ENCODE measurements around the gene SAG.

DNA sequence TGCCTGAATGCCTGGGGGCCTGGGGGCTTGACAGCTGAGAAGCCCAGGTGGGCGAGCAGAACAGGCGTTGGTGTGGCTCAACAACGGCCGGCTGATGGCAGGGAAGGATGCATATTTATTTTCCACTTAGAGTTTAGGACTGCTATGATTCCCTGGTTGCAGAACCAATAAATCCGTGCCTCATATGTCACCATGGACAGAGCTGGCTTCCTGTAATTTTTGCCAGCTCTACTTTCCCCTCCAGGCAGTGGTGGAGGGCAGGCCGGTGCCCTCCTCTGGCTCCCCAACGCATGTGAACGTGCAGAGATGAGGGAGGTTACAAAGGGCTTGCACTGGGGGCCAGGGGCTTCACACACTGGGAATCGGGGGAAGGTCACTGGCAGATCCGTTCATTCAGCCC is 18.2 kb downstream of the SAG start:
- TF ChIP-seq EP300 (IDR thresholded peaks at IDR 0.05; ENCODE audit: low read depth) (no peak), POLR2A (IDR thresholded peaks at IDR 0.05) (no peak)
- TF ChIP-seq, protein P1, sequence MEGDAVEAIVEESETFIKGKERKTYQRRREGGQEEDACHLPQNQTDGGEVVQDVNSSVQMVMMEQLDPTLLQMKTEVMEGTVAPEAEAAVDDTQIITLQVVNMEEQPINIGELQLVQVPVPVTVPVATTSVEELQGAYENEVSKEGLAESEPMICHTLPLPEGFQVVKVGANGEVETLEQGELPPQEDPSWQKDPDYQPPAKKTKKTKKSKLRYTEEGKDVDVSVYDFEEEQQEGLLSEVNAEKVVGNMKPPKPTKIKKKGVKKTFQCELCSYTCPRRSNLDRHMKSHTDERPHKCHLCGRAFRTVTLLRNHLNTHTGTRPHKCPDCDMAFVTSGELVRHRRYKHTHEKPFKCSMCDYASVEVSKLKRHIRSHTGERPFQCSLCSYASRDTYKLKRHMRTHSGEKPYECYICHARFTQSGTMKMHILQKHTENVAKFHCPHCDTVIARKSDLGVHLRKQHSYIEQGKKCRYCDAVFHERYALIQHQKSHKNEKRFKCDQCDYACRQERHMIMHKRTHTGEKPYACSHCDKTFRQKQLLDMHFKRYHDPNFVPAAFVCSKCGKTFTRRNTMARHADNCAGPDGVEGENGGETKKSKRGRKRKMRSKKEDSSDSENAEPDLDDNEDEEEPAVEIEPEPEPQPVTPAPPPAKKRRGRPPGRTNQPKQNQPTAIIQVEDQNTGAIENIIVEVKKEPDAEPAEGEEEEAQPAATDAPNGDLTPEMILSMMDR (IDR thresholded peaks at IDR 0.05), result no peak

Measured in transverse colon (tissue), 3 donors.